Osteoblast (primary cell): ENCODE measurements around the gene SPTBN1. TPM values are rescaled to one million over a fixed set of nuclear protein-coding genes. Genes with fewer than 3 reads are reported as not detected.

Source experiments
- DNase-seq: peaks from one replicate; pipeline ENCODE4 v3.0.0; 2011; ENCODE audit warnings: low spot score, mixed read lengths; ENCODE audit not compliant: insufficient read length; ENCODE audit errors: missing footprints
- H2AFZ ChIP-seq: 2 replicates; pipeline ENCODE4 v1.6.0; 2011; ENCODE audit warnings: mild to moderate bottlenecking, low read length
- H3K27ac ChIP-seq: 2 replicates; pipeline ENCODE4 v1.5.1; 2011; ENCODE audit warnings: mild to moderate bottlenecking, low read depth, low read length, moderate library complexity
- H3K27me3 ChIP-seq: 2 replicates; pipeline ENCODE4 v1.6.0; 2012; ENCODE audit warnings: mild to moderate bottlenecking, control low read depth, inconsistent platforms, low read length, moderate library complexity; ENCODE audit not compliant: insufficient read depth
- H3K36me3 ChIP-seq: 2 replicates; pipeline ENCODE4 v1.5.1; 2011; ENCODE audit warnings: mild to moderate bottlenecking, low read length, control low read depth, moderate library complexity; ENCODE audit not compliant: insufficient read depth
- H3K4me1 ChIP-seq: 2 replicates; pipeline ENCODE4 v1.5.1; 2011; ENCODE audit warnings: mild to moderate bottlenecking, low read length, control low read depth, moderate library complexity; ENCODE audit not compliant: insufficient read depth
- H3K4me2 ChIP-seq: 2 replicates; pipeline ENCODE4 v1.6.0; 2011; ENCODE audit warnings: mild to moderate bottlenecking, low read length; ENCODE audit not compliant: insufficient read depth
- H3K4me3 ChIP-seq: fragments of 200-600 bp; sonication (generic); 3 replicates; pipeline ENCODE4 v1.5.1; 2012; ENCODE audit warnings: mild to moderate bottlenecking, low read length, inconsistent platforms; ENCODE audit not compliant: insufficient read depth
- H3K79me2 ChIP-seq: 2 replicates; pipeline ENCODE4 v1.6.0; 2012; ENCODE audit warnings: mild to moderate bottlenecking, low read length, control low read depth, inconsistent platforms; ENCODE audit not compliant: insufficient read depth
- H3K9me3 ChIP-seq: 2 replicates; pipeline ENCODE4 v1.5.1; 2011; ENCODE audit warnings: low read depth, low read length, control low read depth
- H4K20me1 ChIP-seq: 2 replicates; pipeline ENCODE4 v1.6.0; 2012; ENCODE audit warnings: mild to moderate bottlenecking, low read length, control low read depth; ENCODE audit not compliant: insufficient read depth
- CTCF ChIP-seq: IDR thresholded peaks from 2 replicates; pipeline ENCODE4 v1.5.1; 2011; ENCODE audit warnings: mild to moderate bottlenecking, low read depth, low read length, moderate library complexity; ENCODE audit errors: extremely low read depth
- total RNA-seq: library from RNA; depleted of rRNA; stranded (reverse); fragments of >200 nt; gene quantifications from 2 replicates; pipeline ENCODE4 v1.2.3, GENCODE V29; 2012

SPTBN1 gene
- total RNA-seq, 1 donor, result 249 TPM

DNA sequence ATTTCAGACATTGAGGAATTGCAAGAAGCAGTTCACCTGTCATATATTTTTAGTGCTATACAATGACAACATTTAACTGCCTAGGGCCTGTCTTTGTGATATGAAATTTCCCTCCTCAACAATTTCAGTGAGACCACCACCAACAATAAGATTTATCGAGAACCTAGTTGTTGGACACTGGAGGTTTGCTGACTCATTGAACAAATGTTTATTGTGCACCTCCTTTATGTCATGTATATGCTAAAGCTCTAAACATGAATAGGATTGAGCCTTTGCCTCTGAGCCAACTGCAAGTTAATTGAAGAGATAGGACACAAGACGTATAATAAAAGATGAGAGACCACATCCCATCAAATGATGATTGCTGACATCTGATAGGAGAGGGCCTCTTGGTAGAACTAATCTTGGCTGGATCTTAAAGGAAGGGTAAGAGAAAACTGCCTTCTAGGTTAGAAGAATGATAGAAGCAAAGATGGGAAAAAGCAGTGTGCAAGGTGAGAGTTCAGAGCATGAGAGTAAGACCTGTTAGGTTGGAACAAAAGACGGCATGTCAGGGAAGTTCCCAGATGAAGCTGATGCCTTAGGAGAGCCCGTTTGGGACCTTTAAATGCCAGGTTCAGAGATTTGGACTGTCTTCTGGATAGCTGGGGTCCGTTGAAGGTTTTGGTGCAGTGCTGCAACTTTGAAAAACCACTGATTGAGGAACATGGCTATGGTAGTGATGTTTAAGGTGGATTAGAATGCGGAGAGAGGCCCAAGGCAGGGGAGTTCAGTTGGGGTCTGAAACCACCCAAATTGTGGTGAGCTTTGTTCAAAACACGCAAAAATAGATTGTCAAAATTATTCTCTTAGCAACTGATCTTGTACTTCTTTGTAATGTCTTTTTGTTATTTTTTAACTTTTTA is 134.3 kb downstream of the SPTBN1 start:
- no peak for TF ChIP-seq CTCF
- H3K9me3 ChIP-seq, result no peaks in the 10 kb centered on the region
- DNase-seq, result no peak
- H3K4me3 ChIP-seq, result no peak overlapping the region
- H3K4me2 ChIP-seq, result no peak overlapping the region
- H4K20me1 ChIP-seq, result peaks cover 48% of the 10 kb centered on the region
- no peak overlapping the region for H3K27ac ChIP-seq
- peaks cover 91% of the 10 kb centered on the region for H3K79me2 ChIP-seq
- no peaks in the 10 kb centered on the region for H3K27me3 ChIP-seq
- H2AFZ ChIP-seq, result no peak overlapping the region
- peaks cover 28% of the 10 kb centered on the region for H3K4me1 ChIP-seq
- peaks cover 13% of the 10 kb centered on the region for H3K36me3 ChIP-seq

DNA sequence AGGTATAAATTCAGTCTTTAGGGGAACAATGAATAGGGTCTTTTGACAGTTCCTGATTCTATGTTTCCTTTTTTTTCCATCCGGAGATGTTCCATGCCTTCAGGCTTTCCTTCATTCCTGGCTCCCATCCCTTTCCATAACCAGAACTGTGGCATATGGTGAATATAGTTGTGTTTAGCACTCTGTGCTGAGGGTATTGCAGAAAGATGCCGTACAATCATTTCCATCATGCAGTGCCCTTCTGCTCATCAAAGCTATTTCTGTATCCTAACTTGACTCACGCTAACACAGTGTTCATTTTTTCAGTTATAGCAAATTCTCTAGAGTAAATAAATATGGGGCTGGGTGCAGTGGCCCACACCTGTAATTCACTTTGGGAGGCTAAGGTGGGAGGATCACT is 135.4 kb downstream of the SPTBN1 start:
- H3K27me3 ChIP-seq, result no peaks in the 10 kb centered on the region
- H3K79me2 ChIP-seq, result peaks cover 93% of the 10 kb centered on the region
- H4K20me1 ChIP-seq, result peaks cover 56% of the 10 kb centered on the region
- peaks cover 17% of the 10 kb centered on the region for H3K4me1 ChIP-seq
- H3K36me3 ChIP-seq, result peaks cover 13% of the 10 kb centered on the region
- H3K27ac ChIP-seq, result no peak overlapping the region
- DNase-seq, result no peak
- H3K9me3 ChIP-seq, result no peaks in the 10 kb centered on the region
- no peak for TF ChIP-seq CTCF
- H2AFZ ChIP-seq, result no peak overlapping the region
- H3K4me2 ChIP-seq, result no peak overlapping the region
- H3K4me3 ChIP-seq, result no peak overlapping the region

DNA sequence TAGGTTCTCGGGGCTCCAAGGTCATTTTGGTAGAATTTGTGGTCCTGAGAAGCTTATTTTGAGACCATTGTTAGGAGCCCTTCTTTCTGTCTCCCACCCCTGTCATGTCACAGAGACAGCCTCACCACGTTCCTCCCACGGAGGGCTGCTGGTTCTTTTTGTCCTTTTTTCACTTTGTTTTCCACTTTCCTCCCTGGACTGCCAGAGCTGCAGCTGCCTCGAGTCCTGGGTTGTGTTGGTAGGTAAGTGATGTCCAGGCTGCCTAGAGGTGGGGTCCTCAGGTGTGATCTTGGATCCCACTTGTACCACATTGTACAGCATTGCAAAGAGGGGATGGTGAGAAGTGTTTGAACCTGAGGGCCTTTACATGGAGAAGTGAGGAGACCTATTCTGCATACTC is 137.1 kb downstream of the SPTBN1 start:
- no peaks in the 10 kb centered on the region for H3K27me3 ChIP-seq
- H2AFZ ChIP-seq, result no peak overlapping the region
- H4K20me1 ChIP-seq, result peaks cover 58% of the 10 kb centered on the region
- no peak for TF ChIP-seq CTCF
- peaks cover 93% of the 10 kb centered on the region for H3K79me2 ChIP-seq
- DNase-seq, result no peak
- peaks cover 13% of the 10 kb centered on the region for H3K36me3 ChIP-seq
- H3K9me3 ChIP-seq, result no peaks in the 10 kb centered on the region
- H3K27ac ChIP-seq, result no peak overlapping the region
- H3K4me2 ChIP-seq, result no peak overlapping the region
- no peak overlapping the region for H3K4me3 ChIP-seq
- H3K4me1 ChIP-seq, result peaks cover 12% of the 10 kb centered on the region

GRCh38 chr2:54594048-54594447 is 137.9 kb downstream of the SPTBN1 start:
- Histone ChIP-seq H3K4me2 (no peak overlapping the region), H3K4me1 (peaks cover 11% of the 10 kb centered on the region), H3K79me2 (peaks cover 93% of the 10 kb centered on the region), H3K27ac (no peak overlapping the region), H2AFZ (no peak overlapping the region), H3K27me3 (no peaks in the 10 kb centered on the region), H3K4me3 (no peak overlapping the region), H3K36me3 (peaks cover 16% of the 10 kb centered on the region), H3K9me3 (no peaks in the 10 kb centered on the region), H4K20me1 (peaks cover 56% of the 10 kb centered on the region)
- DNase-seq, result no peak
- no peak for TF ChIP-seq CTCF
